Coronary artery (tissue), 2 donors: ENCODE data around the gene ACACB.

Experiments
- DNase-seq: peaks from one replicate; pipeline ENCODE4 v3.0.0-alpha.2; 2017; ENCODE audit warnings: low spot score
- H3K27ac ChIP-seq, 2 donors: fragments of 200-600 bp; sonication (generic); one replicate each; pipeline ENCODE4 v1.5.1; 2016 to 2019
- H3K4me3 ChIP-seq: fragments of 200-600 bp; sonication (generic); 2 replicates; pipeline ENCODE4 v1.5.1; 2016; ENCODE audit warnings: mild to moderate bottlenecking, moderate library complexity
- CTCF ChIP-seq: fragments of 200-600 bp; sonication (generic); IDR thresholded peaks from one replicate; pipeline ENCODE4 v1.5.1; 2019; ENCODE audit warnings: antibody characterized with exemption

ACACB gene

GRCh38 chr12:109277255-109277898 lies 161.0 kb downstream of the ACACB start:
- DNase-seq, result no peak
- no peak overlapping the region for H3K27ac ChIP-seq
- no peak for TF ChIP-seq CTCF
- no peak overlapping the region for H3K4me3 ChIP-seq

- no peak for TF ChIP-seq CTCF
- H3K27ac ChIP-seq, result no peak overlapping the region
- H3K4me3 ChIP-seq, result no peak overlapping the region
- DNase-seq, result no peak
These were observed 161.7 kb downstream of the ACACB start for GRCh38 chr12:109277899-109278762.

- Histone ChIP-seq H3K4me3 (no peak overlapping the region), H3K27ac (no peak overlapping the region)
- DNase-seq, result no peak
- no peak for TF ChIP-seq CTCF
These were observed 162.5 kb downstream of the ACACB start for GRCh38 chr12:109278912-109279311.

- Histone ChIP-seq H3K27ac (no peak overlapping the region), H3K4me3 (no peak overlapping the region)
- no peak for DNase-seq
- TF ChIP-seq CTCF, result no peak
These were observed 163.1 kb downstream of the ACACB start for GRCh38 chr12:109279525-109279924.

- Histone ChIP-seq H3K27ac (no peak overlapping the region), H3K4me3 (no peak overlapping the region)
- TF ChIP-seq CTCF, result no peak
- no peak for DNase-seq
These were observed 165.1 kb downstream of the ACACB start for GRCh38 chr12:109281452-109281851.

GRCh38 chr12:109284392-109284791 lies 168.0 kb downstream of the ACACB start:
- TF ChIP-seq CTCF, result no peak
- H3K27ac ChIP-seq, result no peak overlapping the region
- DNase-seq, result no peak

GRCh38 chr12:109286252-109286651 lies 169.9 kb downstream of the ACACB start:
- Histone ChIP-seq H3K27ac (no peak overlapping the region), H3K4me3 (no peak overlapping the region)
- DNase-seq, result no peak
- no peak for TF ChIP-seq CTCF

More at GRCh38 chr12:109284392-109284791, 168.0 kb downstream of the ACACB start:
- no peak overlapping the region for H3K4me3 ChIP-seq
